Neural cell (in vitro differentiated cells): Measurements from ENCODE around the gene PDE9A. TPM values are rescaled to one million over a fixed set of nuclear protein-coding genes. Genes with fewer than 3 reads are reported as not detected.

ENCODE experiments used
- H2AFZ ChIP-seq: fragments of 200-600, 300-800 bp; sonication (generic), shearing (Covaris generic); 2 replicates; pipeline ENCODE4 v1.6.0; 2014; ENCODE audit warnings: low read depth, mild to moderate bottlenecking, antibody characterized with exemption, low read length, moderate library complexity
- H3F3A ChIP-seq: fragments of 200-600 bp; shearing (Covaris generic); 2 replicates; pipeline ENCODE4 v1.6.1; 2016; ENCODE audit warnings: mild to moderate bottlenecking, moderate library complexity, mixed read lengths, antibody characterized with exemption, low read length; ENCODE audit not compliant: insufficient read depth, poor library complexity, severe bottlenecking
- H3K27ac ChIP-seq: fragments of 200-600, 300-800 bp; sonication (generic), shearing (Covaris generic); 2 replicates; pipeline ENCODE4 v1.5.1; 2014; ENCODE audit warnings: mild to moderate bottlenecking, low read length, moderate library complexity
- H3K27me3 ChIP-seq: fragments of 300-800, 200-600 bp; sonication (generic), shearing (Covaris generic); 2 replicates; pipeline ENCODE4 v1.6.0; 2014; ENCODE audit warnings: mild to moderate bottlenecking, low read depth, low read length, moderate library complexity; ENCODE audit not compliant: insufficient read depth
- H3K36me3 ChIP-seq: fragments of 300-800, 200-600 bp; sonication (generic), shearing (Covaris generic); 2 replicates; pipeline ENCODE4 v1.5.1; 2014; ENCODE audit warnings: mild to moderate bottlenecking, antibody characterized with exemption, low read length, moderate library complexity; ENCODE audit not compliant: insufficient read depth
- H3K4me2 ChIP-seq: fragments of 300-800, 200-600 bp; sonication (generic), shearing (Covaris generic); 2 replicates; pipeline ENCODE4 v1.6.0; 2014; ENCODE audit warnings: mild to moderate bottlenecking, low read length
- H3K4me3 ChIP-seq: fragments of 300-800, 200-600 bp; sonication (generic), shearing (Covaris generic); 2 replicates; pipeline ENCODE4 v1.5.1; 2014; ENCODE audit warnings: mild to moderate bottlenecking, low read length, moderate library complexity
- H3K79me2 ChIP-seq: fragments of 200-600 bp; shearing (Covaris generic); replicated peaks from 2 replicates; pipeline ENCODE4 v1.6.0; 2014; ENCODE audit warnings: mild to moderate bottlenecking, low read length, moderate library complexity; ENCODE audit not compliant: insufficient read depth
- H3K9ac ChIP-seq: fragments of 300-800, 200-600 bp; sonication (generic), shearing (Covaris generic); 2 replicates; pipeline ENCODE4 v1.6.1; 2016; ENCODE audit warnings: mild to moderate bottlenecking, low read length, mixed read lengths
- H3K9me2 ChIP-seq: fragments of 200-600 bp; shearing (Covaris generic); 2 replicates; pipeline ENCODE4 v1.6.1; 2016; ENCODE audit warnings: mild to moderate bottlenecking, low read length, mixed read lengths; ENCODE audit not compliant: insufficient read depth
- H3K9me3 ChIP-seq: fragments of 200-600, 300-800 bp; sonication (generic), shearing (Covaris generic); 2 replicates; pipeline ENCODE4 v1.6.1; 2016; ENCODE audit warnings: mild to moderate bottlenecking, mixed run types, low read length, moderate library complexity, mixed read lengths
- H4K20me1 ChIP-seq: fragments of 200-600 bp; shearing (Covaris generic); 2 replicates; pipeline ENCODE4 v1.6.1; 2016; ENCODE audit warnings: mild to moderate bottlenecking, mixed run types; ENCODE audit not compliant: insufficient read depth
- CTCF ChIP-seq: fragments of 450-650 bp; IDR thresholded peaks from 2 replicates; pipeline ENCODE4 v1.5.1; 2014; ENCODE audit warnings: antibody characterized with exemption, mild to moderate bottlenecking, moderate library complexity; ENCODE audit not compliant: poor library complexity, severe bottlenecking
- EP300 ChIP-seq: fragments of 450-650 bp; conservative IDR thresholded peaks from 2 replicates; pipeline ENCODE4 v1.6.1; 2014; ENCODE audit warnings: antibody characterized with exemption, mild to moderate bottlenecking, moderate library complexity; ENCODE audit not compliant: poor library complexity, severe bottlenecking
- EZH2 ChIP-seq: fragments of 200-600, 300-800 bp; shearing (Covaris generic), sonication (generic); IDR thresholded peaks from 2 replicates; pipeline ENCODE4 v1.6.1; 2014; ENCODE audit warnings: antibody characterized with exemption, low read length, borderline replicate concordance, mild to moderate bottlenecking; ENCODE audit not compliant: insufficient read depth, poor library complexity, severe bottlenecking
- MXI1 ChIP-seq: fragments of 450-650 bp; conservative IDR thresholded peaks from 2 replicates; pipeline ENCODE4 v1.6.1; 2014; ENCODE audit warnings: antibody characterized with exemption, mild to moderate bottlenecking; ENCODE audit not compliant: poor library complexity, severe bottlenecking
- POLR2AphosphoS5 ChIP-seq: IDR thresholded peaks from 2 replicates; pipeline ENCODE4 v1.6.1; 2012
- RAD21 ChIP-seq: fragments of 450-650 bp; conservative IDR thresholded peaks from 2 replicates; pipeline ENCODE4 v1.6.1; 2014; ENCODE audit warnings: antibody characterized with exemption, mild to moderate bottlenecking, moderate library complexity
- REST ChIP-seq: IDR thresholded peaks from 2 replicates; pipeline ENCODE4 v1.6.1; 2012; ENCODE audit warnings: borderline replicate concordance
- SMC3 ChIP-seq: fragments of 450-650 bp; conservative IDR thresholded peaks from 2 replicates; pipeline ENCODE4 v1.6.1; 2014; ENCODE audit warnings: antibody characterized with exemption, mild to moderate bottlenecking, moderate library complexity; ENCODE audit not compliant: poor library complexity
- TAF1 ChIP-seq: IDR thresholded peaks from 2 replicates; pipeline ENCODE4 v1.6.1; 2012; ENCODE audit warnings: low read depth
- polyA plus RNA-seq: library from polyadenylated mRNA; depleted of rRNA; stranded (reverse); fragments of >200 nt; gene quantifications from 2 replicates; pipeline ENCODE4 v1.2.3, GENCODE V29; 2014

Gene PDE9A
- polyA plus RNA-seq, 1 donor from 2014 or later: 32.2 TPM

- no peaks in the 10 kb centered on the region for H3K27me3 ChIP-seq
- H3K79me2 ChIP-seq: no peaks in the 10 kb centered on the region
- TF ChIP-seq MXI1: no peak
- TF ChIP-seq POLR2AphosphoS5: no peak
- no peak for TF ChIP-seq RAD21
- TF ChIP-seq CTCF: no peak
- TF ChIP-seq REST: no peak
- no peak for TF ChIP-seq EP300
- no peak for TF ChIP-seq TAF1
- TF ChIP-seq EZH2: no peak
- TF ChIP-seq SMC3: no peak
- no peaks in the 10 kb centered on the region for H3K9me3 ChIP-seq
- H3F3A ChIP-seq: no peaks in the 10 kb centered on the region
- H3K27ac ChIP-seq: no peak overlapping the region
- H4K20me1 ChIP-seq: no peaks in the 10 kb centered on the region
- H3K36me3 ChIP-seq: no peaks in the 10 kb centered on the region
- H3K9me2 ChIP-seq: no peaks in the 10 kb centered on the region
- H3K4me2 ChIP-seq: no peak overlapping the region
- H2AFZ ChIP-seq: no peak overlapping the region
- H3K4me3 ChIP-seq: no peak overlapping the region
- H3K9ac ChIP-seq: no peak overlapping the region
Observed at GRCh38 chr21:42631142-42631541, 22.3 kb upstream of the PDE9A start.

- no peak overlapping the region for H2AFZ ChIP-seq
- H3K79me2 ChIP-seq: no peaks in the 10 kb centered on the region
- no peaks in the 10 kb centered on the region for H3K9me3 ChIP-seq
- TF ChIP-seq SMC3 (no peak), REST (no peak), RAD21 (no peak), CTCF (no peak), EP300 (no peak)
- no peaks in the 10 kb centered on the region for H4K20me1 ChIP-seq
- no peak overlapping the region for H3K27ac ChIP-seq
- no peaks in the 10 kb centered on the region for H3F3A ChIP-seq
- no peaks in the 10 kb centered on the region for H3K9me2 ChIP-seq
- no peak overlapping the region for H3K4me2 ChIP-seq
- no peaks in the 10 kb centered on the region for H3K36me3 ChIP-seq
- no peak overlapping the region for H3K4me3 ChIP-seq
- no peak overlapping the region for H3K9ac ChIP-seq
- H3K27me3 ChIP-seq: no peaks in the 10 kb centered on the region
Observed at GRCh38 chr21:42632336-42632751, 21.1 kb upstream of the PDE9A start.
